ENCODE measurements around the gene GXYLT1. TPM values are rescaled to one million over a fixed set of nuclear protein-coding genes. Genes with fewer than 3 reads are reported as not detected.
"Not testable (repeated sequence)": the region's sequence is repeated elsewhere in the genome, so short reads cannot be mapped to it uniquely, and the experiment has no call there.

Gene GXYLT1
- total and polyA plus RNA-seq, 2 experiments from 2014 or later = 3.9 to 13.4 TPM

DNA sequence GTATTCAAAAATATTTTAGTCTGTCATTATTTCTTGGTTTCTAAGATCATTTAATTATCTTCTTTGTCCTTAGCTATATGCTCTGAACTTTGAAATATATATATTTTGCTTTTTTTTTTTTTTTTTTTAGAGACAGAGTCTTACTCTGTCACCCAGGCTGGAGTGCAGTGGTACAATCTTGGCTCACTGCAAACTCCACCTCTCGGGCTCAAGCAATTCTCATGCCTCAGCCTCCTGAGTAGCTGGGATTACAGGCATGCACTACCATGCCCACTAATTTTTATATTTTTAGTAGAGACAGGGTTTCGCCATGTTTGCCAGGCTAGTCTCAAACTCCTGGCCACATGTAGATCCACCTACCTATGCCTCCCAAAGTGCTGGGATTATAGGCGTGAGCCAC is 43.6 kb upstream of the GXYLT1 start:
- not testable (repeated sequence) for H3K36me3 ChIP-seq (ENCODE audit: insufficient read depth); H3K4me2 ChIP-seq; H3F3A ChIP-seq (replicated peaks; ENCODE audit: low read depth); H2AFZ ChIP-seq; H3K4me3 Mint-ChIP-seq; H3K27ac Mint-ChIP-seq; H3K27me3 Mint-ChIP-seq (ENCODE audit: insufficient read depth, low read depth, poor library complexity); H3K4me1 ChIP-seq (ENCODE audit: insufficient read depth); H3K79me2 ChIP-seq (replicated peaks; ENCODE audit: insufficient read depth); H3K4me1 Mint-ChIP-seq; DNase-seq (ENCODE audit: low spot score); H3K9me3 Mint-ChIP-seq; H3K4me3 ChIP-seq; H4K20me1 ChIP-seq (replicated peaks; ENCODE audit: insufficient read depth); ATAC-seq; H3K36me3 Mint-ChIP-seq (ENCODE audit: low read depth); H3K27me3 ChIP-seq (ENCODE audit: insufficient read depth); H3K9me2 ChIP-seq (ENCODE audit: insufficient read depth); H3K27ac ChIP-seq (ENCODE audit: low read depth)

DNA sequence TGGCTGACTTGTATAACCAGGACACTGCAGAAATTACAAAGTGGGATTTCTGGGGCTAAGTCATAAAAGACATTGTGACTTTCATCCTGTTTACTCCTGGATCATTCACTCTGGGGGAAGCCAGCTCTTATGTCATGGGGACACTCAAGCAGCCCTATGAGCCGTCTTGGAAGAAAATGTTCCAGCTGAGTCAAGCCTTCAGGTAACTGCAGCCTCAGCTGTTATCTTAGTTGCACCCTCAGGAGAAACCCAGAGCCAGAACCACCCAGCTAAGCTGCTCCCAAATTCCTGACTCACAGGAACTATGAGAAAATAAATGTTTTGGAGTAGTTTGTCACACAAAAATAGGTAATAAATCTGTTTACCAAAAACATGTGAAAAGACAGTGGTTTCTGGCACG is 43.1 kb upstream of the GXYLT1 start:
- Mint-ChIP-seq H3K4me3 (no peak overlapping the region), H3K36me3 (ENCODE audit: low read depth) (no peaks in the 10 kb centered on the region), H3K27ac (no peak overlapping the region), H3K4me1 (no peaks in the 10 kb centered on the region), H3K9me3 (no peaks in the 10 kb centered on the region), H3K27me3 (ENCODE audit: insufficient read depth, low read depth, poor library complexity) (no peaks in the 10 kb centered on the region)
- H3F3A ChIP-seq (replicated peaks; ENCODE audit: low read depth) = no peaks in the 10 kb centered on the region
- no peak for TF ChIP-seq POLR2AphosphoS5 (IDR thresholded peaks at IDR 0.05; ENCODE audit: low read depth)
- TF ChIP-seq ZNF331 (CRISPR knock-in tag; IDR thresholded peaks at IDR 0.05; ENCODE audit: low read depth) = no peak
- TF ChIP-seq JUNB (IDR thresholded peaks at IDR 0.05; ENCODE audit: unreplicated experiment) = no peak
- no peak for TF ChIP-seq ETS1 (IDR thresholded peaks at IDR 0.05)
- TF ChIP-seq EZH2phosphoT487 (IDR thresholded peaks at IDR 0.05; ENCODE audit: unreplicated experiment) = no peak
- no peak for TF ChIP-seq ZNF114 (CRISPR knock-in tag; IDR thresholded peaks at IDR 0.05)
- no peak for TF ChIP-seq EZH2 (IDR thresholded peaks at IDR 0.05; ENCODE audit: low read depth, unreplicated experiment)
- TF ChIP-seq ZNF462 (CRISPR knock-in tag; IDR thresholded peaks at IDR 0.05) = no peak
- no peak for TF ChIP-seq STAT1 (IDR thresholded peaks at IDR 0.05; ENCODE audit: unreplicated experiment)
- no peak overlapping the region for H3K4me3 ChIP-seq
- H3K9me2 ChIP-seq (ENCODE audit: insufficient read depth) = peaks cover 4% of the 10 kb centered on the region; the same call in 1 of the 2 replicates
- H2AFZ ChIP-seq = no peak overlapping the region
- no peaks in the 10 kb centered on the region for H4K20me1 ChIP-seq (replicated peaks; ENCODE audit: insufficient read depth)
- no peaks in the 10 kb centered on the region for H3K4me1 ChIP-seq (ENCODE audit: insufficient read depth)
- no peaks in the 10 kb centered on the region for H3K79me2 ChIP-seq (replicated peaks; ENCODE audit: insufficient read depth)
- no peak for ATAC-seq
- no peaks in the 10 kb centered on the region for H3K27me3 ChIP-seq (ENCODE audit: insufficient read depth)
- H3K36me3 ChIP-seq (ENCODE audit: insufficient read depth) = no peaks in the 10 kb centered on the region
- no peak for DNase-seq (ENCODE audit: low spot score)
- H3K4me2 ChIP-seq = no peak overlapping the region
- H3K27ac ChIP-seq (ENCODE audit: low read depth) = no peak overlapping the region
